B cell (primary cell): ENCODE measurements around the gene SEC61B. TPM values are rescaled to one million over a fixed set of nuclear protein-coding genes. Genes with fewer than 3 reads are reported as not detected.

Experiments used
- ATAC-seq: fragments of 200-7000 bp; cut with Tn5 transposase; one replicate; pipeline ENCODE4 v1.10.0; 2021; ENCODE audit warnings: low read depth, mild to moderate bottlenecking, moderate number of reproducible peaks, moderate library complexity
- CTCF ChIA-PET: fragments of 350-600 bp; sonication (Branson Sonifier 250); formaldehyde crosslinking; loops from one replicate; lab custom pipeline; 2021; ENCODE audit warnings: antibody characterized with exemption, inconsistent platforms; lab: Charles Lee
- POLR2A ChIA-PET: fragments of 350-600 bp; sonication (Branson Sonifier 250); formaldehyde crosslinking; loops from one replicate; lab custom pipeline; 2021; ENCODE audit warnings: antibody characterized with exemption; lab: Charles Lee
- DNase-seq: peaks from one replicate; pipeline ENCODE4 v3.0.0; 2013
- H2AFZ ChIP-seq: 2 replicates; pipeline ENCODE4 v1.6.1; 2012; ENCODE audit warnings: mild to moderate bottlenecking, low read depth, low read length; ENCODE audit not compliant: insufficient read depth, poor library complexity, severe bottlenecking
- H3K27ac ChIP-seq, 2 donors: 1 replicate in 1 of 2; 2 replicates in 1 of 2; pipeline ENCODE4 v1.5.1; 2012 to 2013; ENCODE audit warnings: low read length in 2 of 2, mild to moderate bottlenecking in 2 of 2, moderate library complexity in 1 of 2
- H3K27me3 ChIP-seq, 4 experiments: fragments of 200-600 bp in 1 of 4; sonication (generic) in 1 of 4; replicated peaks in 1 of 4; 1 replicate in 2 of 4; 2 replicates in 2 of 4; pipeline versions ENCODE4 v1.6.1 to v1.7.0; 2013 to 2016; ENCODE audit warnings: low read length in 3 of 4, mild to moderate bottlenecking in 2 of 4, mixed read lengths in 1 of 4, moderate library complexity in 1 of 4; ENCODE audit not compliant: insufficient read depth in 4 of 4, control insufficient read depth in 3 of 4; ENCODE audit errors: control extremely low read depth in 1 of 4
- H3K36me3 ChIP-seq, 2 experiments: replicated peaks in 1 of 2; 1 replicate in 1 of 2; 2 replicates in 1 of 2; pipeline versions ENCODE4 v1.6.1 to v1.7.1; 2013; ENCODE audit warnings: low read length in 1 of 2; ENCODE audit not compliant: insufficient read depth in 2 of 2, control insufficient read depth in 1 of 2; ENCODE audit errors: control extremely low read depth in 1 of 2, extremely low read depth in 1 of 2
- H3K4me1 ChIP-seq, 2 donors: fragments of 200-600 bp in 1 of 2; sonication (generic) in 1 of 2; 1 replicate in 1 of 2; 2 replicates in 1 of 2; pipeline versions ENCODE4 v1.5.1 to v1.6.1; 2013 to 2017; ENCODE audit warnings: low read length in 2 of 2; ENCODE audit not compliant: control insufficient read depth in 2 of 2, insufficient read depth in 2 of 2
- H3K4me2 ChIP-seq: replicated peaks from 2 replicates; pipeline ENCODE3; 2012; ENCODE audit warnings: mild to moderate bottlenecking, low read depth, low read length; ENCODE audit not compliant: poor library complexity, severe bottlenecking
- H3K4me3 ChIP-seq, 5 experiments: fragments of 200-600 bp in 1 of 5; sonication (generic) in 1 of 5; 1 replicate in 3 of 5; 2 replicates in 2 of 5; pipeline versions ENCODE4 v1.5.1 to v1.7.0; 2011 to 2016; ENCODE audit warnings: low read length in 4 of 5, mild to moderate bottlenecking in 4 of 5, low read depth in 2 of 5, control low read depth in 1 of 5, moderate library complexity in 1 of 5; ENCODE audit not compliant: insufficient read depth in 1 of 5; ENCODE audit errors: control extremely low read depth in 1 of 5, extremely low read depth in 1 of 5
- H3K79me2 ChIP-seq: fragments of 200-600 bp; sonication (generic); one replicate; pipeline ENCODE4 v1.6.0; 2016; ENCODE audit warnings: low read length; ENCODE audit not compliant: control insufficient read depth, insufficient read depth
- H3K9ac ChIP-seq: fragments of 200-600 bp; sonication (generic); 2 replicates; pipeline ENCODE4 v1.6.1; 2017; ENCODE audit warnings: mild to moderate bottlenecking, low read length, moderate library complexity
- H3K9me3 ChIP-seq, 3 donors: one replicate each; pipeline versions ENCODE4 v1.6.1 to v1.7.1; 2013; ENCODE audit warnings: low read length in 2 of 3; ENCODE audit not compliant: control insufficient read depth in 2 of 3, insufficient read depth in 1 of 3; ENCODE audit errors: control extremely low read depth in 1 of 3
- H4K20me1 ChIP-seq: 2 replicates; pipeline ENCODE4 v1.6.0; 2012; ENCODE audit warnings: mild to moderate bottlenecking, low read length; ENCODE audit not compliant: insufficient read depth, control insufficient read depth, poor library complexity, severe bottlenecking
- H3K27ac Mint-ChIP-seq: one replicate; pipeline ENCODE4 v1.8.0; 2021; ENCODE audit warnings: mixed read lengths
- H3K27me3 Mint-ChIP-seq: one replicate; pipeline ENCODE4 v1.8.0; 2021; ENCODE audit warnings: mixed read lengths
- H3K4me1 Mint-ChIP-seq: one replicate; pipeline ENCODE4 v1.8.0; 2021; ENCODE audit warnings: mixed read lengths
- H3K4me3 Mint-ChIP-seq: one replicate; pipeline ENCODE4 v1.8.0; 2021; ENCODE audit warnings: mixed read lengths
- H3K9me3 Mint-ChIP-seq: one replicate; pipeline ENCODE4 v1.8.0; 2022; ENCODE audit warnings: mixed read lengths; ENCODE audit not compliant: insufficient read depth
- EZH2 ChIP-seq: IDR thresholded peaks from 2 replicates; pipeline ENCODE4 v1.6.1; 2012; ENCODE audit warnings: borderline replicate concordance, low read depth, mild to moderate bottlenecking, moderate library complexity, low read length; ENCODE audit not compliant: insufficient read depth, poor library complexity, severe bottlenecking
- WGBS: methylation state at CpG from one replicate; pipeline ENCODE4 v1.1.5; 2013; ENCODE audit warnings: missing lambda C conversion rate; ENCODE audit not compliant: insufficient coverage; 5-methylcytosine and 5-hydroxymethylcytosine counted together
- intact Hi-C: fragments of 100-400 bp; cut with micrococcal nuclease; formaldehyde crosslinking; loops from one replicate; pipeline ENCODE4 v1.10.0; 2022
- polyA plus RNA-seq: library from polyadenylated mRNA; depleted of rRNA; stranded (reverse); fragments of >200 nt; gene quantifications from 2 replicates; pipeline ENCODE4 v1.2.3, GENCODE V29; 2012
- total RNA-seq, 2 donors: library from RNA; stranded (reverse); fragments of 120-200 nt in 1 of 2; gene quantifications; 1 replicate in 1 of 2; 2 replicates in 1 of 2; pipeline versions ENCODE4 v1.2.3 to v1.2.4, GENCODE V29; 2013 to 2022
- TF ChIP-seq, protein P1 (sequence below): fragments of 200-600 bp; IDR thresholded peaks from one replicate; pipeline ENCODE4 v1.8.0; 2022; ENCODE audit warnings: antibody characterized with exemption, mild to moderate bottlenecking

SEC61B gene
- total and polyA plus RNA-seq, 2 donors (not counting 1 experiment from before 2014, with no cell fraction given): 70.2 to 92.1 TPM

DNA sequence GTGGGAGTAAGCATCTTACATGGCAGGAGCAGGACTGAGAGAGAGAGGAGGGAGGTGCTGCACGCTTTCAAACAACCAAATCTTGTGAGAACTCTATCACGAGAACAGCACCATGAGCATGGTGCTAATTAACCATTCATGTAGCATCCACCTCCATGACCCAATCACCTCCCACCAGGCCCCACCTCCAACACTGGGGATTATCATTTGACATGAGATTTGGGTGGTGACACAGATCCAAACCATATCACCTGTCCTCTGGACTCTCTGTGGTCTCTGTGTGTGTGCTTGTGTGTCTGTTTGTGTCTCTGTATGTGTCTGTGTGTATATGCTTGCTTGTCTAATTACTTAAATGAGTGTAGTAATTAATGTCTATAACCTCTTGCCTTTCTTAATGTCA, 31.1 kb downstream of the SEC61B start:
- H3K9me3 Mint-ChIP-seq: no peaks in the 10 kb centered on the region
- H2AFZ ChIP-seq: peak overlapping the region; percentile 79
- H3K4me1 Mint-ChIP-seq: peaks cover 18% of the 10 kb centered on the region
- H3K27me3 Mint-ChIP-seq: no peaks in the 10 kb centered on the region
- intact Hi-C loops: loop anchor here (2.0 kb wide), 1 partner anchor 16 kb away; no protein-coding TSS in a partner anchor
- ChIA-PET CTCF (interaction anchor here (2.1 to 2.6 kb wide), 2 partner anchors 21 to 69 kb away, joined by 7 to 12 read pairs; no protein-coding TSS in a partner anchor), POLR2A (interaction anchor here (1.5 kb wide), 1 partner anchor 566 kb away, joined by 3 read pairs; no protein-coding TSS in a partner anchor)
- no peaks in the 10 kb centered on the region for H3K79me2 ChIP-seq
- no peaks in the 10 kb centered on the region for H3K27me3 ChIP-seq
- H3K4me1 ChIP-seq: peaks cover 11 to 13% of the 10 kb centered on the region in 2 donors
- ATAC-seq (no peak), DNase-seq (no peak)
- H4K20me1 ChIP-seq: no peaks in the 10 kb centered on the region
- no peak overlapping the region for H3K4me3 ChIP-seq
- H3K4me3 Mint-ChIP-seq: peak overlapping the region; percentile 71
- H3K9ac ChIP-seq: no peak overlapping the region
- H3K9me3 ChIP-seq: no peaks in the 10 kb centered on the region
- H3K36me3 ChIP-seq: no peaks in the 10 kb centered on the region
- H3K4me2 ChIP-seq: peak overlapping the region; percentile 64
- no peak for TF ChIP-seq EZH2
- TF ChIP-seq, protein P1, sequence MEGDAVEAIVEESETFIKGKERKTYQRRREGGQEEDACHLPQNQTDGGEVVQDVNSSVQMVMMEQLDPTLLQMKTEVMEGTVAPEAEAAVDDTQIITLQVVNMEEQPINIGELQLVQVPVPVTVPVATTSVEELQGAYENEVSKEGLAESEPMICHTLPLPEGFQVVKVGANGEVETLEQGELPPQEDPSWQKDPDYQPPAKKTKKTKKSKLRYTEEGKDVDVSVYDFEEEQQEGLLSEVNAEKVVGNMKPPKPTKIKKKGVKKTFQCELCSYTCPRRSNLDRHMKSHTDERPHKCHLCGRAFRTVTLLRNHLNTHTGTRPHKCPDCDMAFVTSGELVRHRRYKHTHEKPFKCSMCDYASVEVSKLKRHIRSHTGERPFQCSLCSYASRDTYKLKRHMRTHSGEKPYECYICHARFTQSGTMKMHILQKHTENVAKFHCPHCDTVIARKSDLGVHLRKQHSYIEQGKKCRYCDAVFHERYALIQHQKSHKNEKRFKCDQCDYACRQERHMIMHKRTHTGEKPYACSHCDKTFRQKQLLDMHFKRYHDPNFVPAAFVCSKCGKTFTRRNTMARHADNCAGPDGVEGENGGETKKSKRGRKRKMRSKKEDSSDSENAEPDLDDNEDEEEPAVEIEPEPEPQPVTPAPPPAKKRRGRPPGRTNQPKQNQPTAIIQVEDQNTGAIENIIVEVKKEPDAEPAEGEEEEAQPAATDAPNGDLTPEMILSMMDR: no peak
- no CpG with 5 or more reads among the region's 2 CpGs for WGBS
- no peak overlapping the region for H3K27ac ChIP-seq
- peak overlapping the region; percentile 87 for H3K27ac Mint-ChIP-seq

DNA sequence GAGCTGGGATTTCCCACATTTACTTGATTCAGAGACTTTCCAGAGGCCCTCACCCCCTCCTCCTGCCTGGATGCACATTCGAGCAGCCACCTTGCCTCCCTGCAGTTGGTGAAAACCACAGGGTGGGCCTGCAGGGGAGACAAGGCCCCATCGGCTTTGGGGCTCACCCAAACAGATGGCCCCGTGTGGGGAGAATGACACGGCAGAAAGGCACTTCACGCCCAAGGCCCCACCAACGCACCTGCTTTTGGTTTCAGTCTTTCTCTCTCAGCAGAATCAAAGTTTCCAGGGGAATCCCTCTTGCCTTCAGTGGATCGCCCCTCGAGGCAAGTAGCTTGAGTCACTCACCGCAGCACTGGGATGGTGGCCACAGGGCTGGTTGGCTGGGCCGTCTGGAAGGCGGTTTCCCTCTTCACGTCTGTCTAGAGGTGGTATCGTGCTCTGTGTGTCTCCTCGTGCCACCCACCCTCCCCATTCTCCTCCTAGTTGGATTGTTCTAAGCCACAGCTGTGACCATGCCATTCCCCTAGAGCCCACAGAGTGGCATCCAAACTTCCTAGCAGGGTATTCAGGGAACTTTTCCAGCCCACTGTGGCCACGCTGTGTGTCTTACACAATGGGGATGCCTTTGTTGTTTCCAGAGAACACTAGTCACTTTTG, 31.8 kb downstream of the SEC61B start:
- H3K36me3 ChIP-seq: no peaks in the 10 kb centered on the region
- no peaks in the 10 kb centered on the region for H4K20me1 ChIP-seq
- no peaks in the 10 kb centered on the region for H3K79me2 ChIP-seq
- peak overlapping the region; percentile 64 for H3K4me2 ChIP-seq
- Mint-ChIP-seq H3K4me1 (peaks cover 18% of the 10 kb centered on the region), H3K27me3 (no peaks in the 10 kb centered on the region), H3K9me3 (no peaks in the 10 kb centered on the region), H3K4me3 (peak overlapping the region; percentile 71), H3K27ac (peak overlapping the region; percentile 87)
- no peaks in the 10 kb centered on the region for H3K9me3 ChIP-seq
- DNase-seq: peak; percentile 79
- ChIA-PET CTCF (interaction anchor here (0.9 to 2.6 kb wide), 3 partner anchors 20 to 70 kb away, joined by 5 to 12 read pairs (median 7); no protein-coding TSS in a partner anchor), POLR2A (interaction anchor here (1.5 kb wide), 1 partner anchor 565 kb away, joined by 3 read pairs; no protein-coding TSS in a partner anchor)
- WGBS: 8% methylated on average over 15 of the region's 15 CpGs
- intact Hi-C loops: loop anchor here (2.0 kb wide), 1 partner anchor 17 kb away; no protein-coding TSS in a partner anchor
- H2AFZ ChIP-seq: peak overlapping the region; percentile 79
- ATAC-seq: peak; percentile 87
- TF ChIP-seq EZH2: no peak
- TF ChIP-seq, protein P1: no peak
- peak overlapping the region; percentile 34 for H3K9ac ChIP-seq
- peak overlapping the region in 1 of 2 donors; percentile 2 for H3K27ac ChIP-seq
- H3K4me3 ChIP-seq: peak overlapping the region in 4 of 5 experiments; percentile 4 to 36 (median 24)
- peaks cover 11 to 13% of the 10 kb centered on the region in 2 donors for H3K4me1 ChIP-seq
- H3K27me3 ChIP-seq: no peaks in the 10 kb centered on the region
